Measurements from ENCODE around the gene MRPS17.
A peak's percentile ranks its signal among the peaks of the same experiment; 100 is the strongest.
"Not testable (repeated sequence)": the region's sequence is repeated elsewhere in the genome, so short reads cannot be mapped to it uniquely, and the experiment has no call there.

The MRPS17 gene

GRCh38 chr7:55951637-55952351 is at the start of gene MRPS17:
Gene MRPS17 (plus strand): TSS chr7:55951877. CDS start chr7:55953196, 1,319 bp downstream.
- DNase-seq = peak; percentile 88

GRCh38 chr7:55903985-55904759 is 47.5 kb upstream of the MRPS17 start:
- no peak for DNase-seq

- no peak for DNase-seq
Observed at GRCh38 chr7:55912748-55913158, 38.9 kb upstream of the MRPS17 start.

GRCh38 chr7:55917771-55918170 is 33.9 kb upstream of the MRPS17 start:
- no peak for DNase-seq

- DNase-seq = no peak
Observed at GRCh38 chr7:55928006-55928767, 23.5 kb upstream of the MRPS17 start.

GRCh38 chr7:55931421-55932151 is 20.1 kb upstream of the MRPS17 start:
- no peak for DNase-seq

GRCh38 chr7:55939514-55940123 is 12.1 kb upstream of the MRPS17 start:
- DNase-seq = no peak

- peak; percentile 5 for DNase-seq
Observed at GRCh38 chr7:55946545-55946944, 5.1 kb upstream of the MRPS17 start.

GRCh38 chr7:55952352-55952671 is 635 bp downstream of the MRPS17 start:
- DNase-seq = not testable (repeated sequence)

GRCh38 chr7:55953707-55954475 is 2.2 kb downstream of the MRPS17 start:
- no peak for DNase-seq

GRCh38 chr7:55957190-55957589 is 5.5 kb downstream of the MRPS17 start:
- DNase-seq = no peak

- DNase-seq = no peak
Observed at GRCh38 chr7:55962014-55962413, 10.3 kb downstream of the MRPS17 start.

GRCh38 chr7:55963584-55964168 is 12.0 kb downstream of the MRPS17 start:
- DNase-seq = no peak

- peak; percentile 96 for DNase-seq
Observed at GRCh38 chr7:55964261-55965099, 12.8 kb downstream of the MRPS17 start, which contains the start of gene NIPSNAP2. Gene NIPSNAP2 (plus strand): TSS chr7:55964585. CDS start chr7:55964610, 25 bp downstream.

GRCh38 chr7:55965100-55965470 is 13.4 kb downstream of the MRPS17 start:
- DNase-seq = no peak

GRCh38 chr7:55965805-55966421 is 14.2 kb downstream of the MRPS17 start:
- DNase-seq = no peak

- no peak for DNase-seq
Observed at GRCh38 chr7:55966851-55967250, 15.2 kb downstream of the MRPS17 start.

- DNase-seq = no peak
Observed at GRCh38 chr7:55969391-55969790, 17.7 kb downstream of the MRPS17 start.

GRCh38 chr7:55970561-55970960 is 18.9 kb downstream of the MRPS17 start:
- no peak for DNase-seq

GRCh38 chr7:55970978-55971377 is 19.3 kb downstream of the MRPS17 start:
- DNase-seq = no peak
